Gastroesophageal sphincter (tissue), 4 donors: ENCODE results near the gene PTCD1. TPM values are rescaled to one million over a fixed set of nuclear protein-coding genes. Genes with fewer than 3 reads are reported as not detected.

Experiments used
- ATAC-seq: fragments of 150-250 bp; one replicate; pipeline ENCODE4 v1.9.1; 2016; ENCODE audit warnings: mild to moderate bottlenecking, moderate library complexity
- H3K27ac ChIP-seq, 4 donors: fragments of 200-600 bp; sonication (generic) in 3 of 4; 1 replicate in 3 of 4; 2 replicates in 1 of 4; pipeline ENCODE4 v1.5.1; 2016 to 2019
- H3K27me3 ChIP-seq: fragments of 200-600 bp; sonication (generic); one replicate; pipeline ENCODE4 v1.5.1; 2019
- H3K36me3 ChIP-seq, 2 donors: fragments of 200-600 bp; sonication (generic); one replicate each; pipeline ENCODE4 v1.5.1; 2019; ENCODE audit warnings: control low read depth in 1 of 2
- H3K4me1 ChIP-seq, 3 donors: fragments of 200-600 bp; sonication (generic); 1 replicate in 2 of 3; 2 replicates in 1 of 3; pipeline ENCODE4 v1.5.1; 2016 to 2019; ENCODE audit warnings: control low read depth in 2 of 3
- H3K4me3 ChIP-seq, 2 donors: fragments of 200-600 bp; sonication (generic); one replicate each; pipeline ENCODE4 v1.5.1; 2019; ENCODE audit warnings: mild to moderate bottlenecking in 1 of 2, moderate library complexity in 1 of 2
- H3K9me3 ChIP-seq, 3 donors: fragments of 200-600 bp; sonication (generic); one replicate each; pipeline ENCODE4 v1.5.1; 2017 to 2019; ENCODE audit warnings: control low read depth in 2 of 3
- CTCF ChIP-seq, 4 experiments: fragments of 200-600 bp in 2 of 4; fragments of 450-650 bp in 2 of 4; sonication (generic) in 1 of 4; IDR thresholded peaks; one replicate each; pipeline ENCODE4 v1.5.1; 2017 to 2019; ENCODE audit warnings: antibody characterized with exemption in 4 of 4, mild to moderate bottlenecking in 2 of 4, moderate library complexity in 2 of 4
- EP300 ChIP-seq: sonication (generic); formaldehyde crosslinking; IDR thresholded peaks from one replicate; pipeline ENCODE4 v1.6.1; 2017; ENCODE audit warnings: antibody characterized with exemption, mild to moderate bottlenecking
- POLR2A ChIP-seq, 2 donors: fragments of 450-650 bp; IDR thresholded peaks; one replicate each; pipeline ENCODE4 v1.6.1; 2017; ENCODE audit warnings: antibody characterized with exemption in 2 of 2, mild to moderate bottlenecking in 2 of 2, moderate library complexity in 1 of 2
- POLR2AphosphoS5 ChIP-seq: sonication (generic); formaldehyde crosslinking; IDR thresholded peaks from one replicate; pipeline ENCODE4 v1.6.1; 2017; ENCODE audit warnings: antibody characterized with exemption
- WGBS, 2 donors: methylation state at CpG; one replicate each; pipeline ENCODE4 v1.1.5; 2018; ENCODE audit warnings: low coverage in 1 of 2; 5-methylcytosine and 5-hydroxymethylcytosine counted together
- total RNA-seq, 4 donors: library from RNA; depleted of rRNA; stranded (reverse); fragments of >200 nt; gene quantifications; one replicate each; pipeline ENCODE4 v1.1.0, GENCODE V29; 2016

The PTCD1 gene
- total RNA-seq, 4 donors from 2014 or later, result 6.2 to 10.8 (median 7.3) TPM

- peaks cover 0 to 83% of the 10 kb centered on the region in 2 donors for H3K36me3 ChIP-seq
- no peak for ATAC-seq
Observed at GRCh38 chr7:99396418-99397296, 41.9 kb downstream of the PTCD1 start.

GRCh38 chr7:99395616-99396327 is 42.8 kb downstream of the PTCD1 start:
- 55 to 80% methylated on average over 2 to 6 of the region's 14 CpGs for WGBS, 2 donors
- no peak for ATAC-seq
- peaks cover 0 to 83% of the 10 kb centered on the region in 2 donors for H3K36me3 ChIP-seq
- H3K9me3 ChIP-seq, result no peaks in the 10 kb centered on the region
- no peak overlapping the region for H3K27ac ChIP-seq
- peaks cover 0 to 25% (median 6%) of the 10 kb centered on the region in 3 donors for H3K4me1 ChIP-seq
- no peak for TF ChIP-seq CTCF (IDR thresholded peaks at IDR 0.05)
- no peak for TF ChIP-seq POLR2AphosphoS5
- no peaks in the 10 kb centered on the region for H3K27me3 ChIP-seq
- H3K4me3 ChIP-seq, result no peak overlapping the region

More at GRCh38 chr7:99396418-99397296, 41.9 kb downstream of the PTCD1 start:
- no peaks in the 10 kb centered on the region for H3K9me3 ChIP-seq
- H3K27me3 ChIP-seq, result no peaks in the 10 kb centered on the region
- 56 to 57% methylated on average over 2 to 9 of the region's 21 CpGs for WGBS, 2 donors
- no peak overlapping the region for H3K4me3 ChIP-seq
- H3K4me1 ChIP-seq, result peaks cover 0 to 25% (median 6%) of the 10 kb centered on the region in 3 donors
- TF ChIP-seq POLR2A (IDR thresholded peaks at IDR 0.05) (no peak), POLR2AphosphoS5 (no peak), EP300 (no peak), CTCF (IDR thresholded peaks at IDR 0.05) (no peak)
- H3K27ac ChIP-seq, result no peak overlapping the region

- peaks cover 0 to 83% of the 10 kb centered on the region in 2 donors for H3K36me3 ChIP-seq
- TF ChIP-seq POLR2AphosphoS5 (no peak), CTCF (IDR thresholded peaks at IDR 0.05) (no peak), POLR2A (IDR thresholded peaks at IDR 0.05) (no peak), EP300 (no peak)
- no peaks in the 10 kb centered on the region for H3K9me3 ChIP-seq
- no peak for ATAC-seq
- peaks cover 0 to 25% (median 6%) of the 10 kb centered on the region in 3 donors for H3K4me1 ChIP-seq
- no peak overlapping the region for H3K4me3 ChIP-seq
- no peaks in the 10 kb centered on the region for H3K27me3 ChIP-seq
- WGBS, 2 donors, result 83% methylated on average over 1 of the region's 4 CpGs; no CpG with 5 or more reads in 1 of the 2 donors
- peak overlapping the region in 2 of 4 donors; percentile 78 to 82 for H3K27ac ChIP-seq
Observed at GRCh38 chr7:99394188-99394502, 44.5 kb downstream of the PTCD1 start.

GRCh38 chr7:99393355-99394187 is 45.0 kb downstream of the PTCD1 start:
- TF ChIP-seq POLR2AphosphoS5 (no peak), CTCF (IDR thresholded peaks at IDR 0.05) (no peak), POLR2A (IDR thresholded peaks at IDR 0.05) (no peak), EP300 (no peak)
- H3K27ac ChIP-seq, result peak overlapping the region in 3 of 4 donors; percentile 78 to 84 (median 82)
- H3K4me1 ChIP-seq, result peaks cover 0 to 25% (median 6%) of the 10 kb centered on the region in 3 donors
- no peaks in the 10 kb centered on the region for H3K9me3 ChIP-seq
- ATAC-seq, result peak; percentile 62
- WGBS, 2 donors, result 40 to 100% methylated on average over 5 to 13 of the region's 30 CpGs
- no peaks in the 10 kb centered on the region for H3K27me3 ChIP-seq
- H3K36me3 ChIP-seq, result peaks cover 0 to 83% of the 10 kb centered on the region in 2 donors
- H3K4me3 ChIP-seq, result peak overlapping the region; percentile 37 to 69
